Measurements from ENCODE around the gene ZBTB43.

ZBTB43 gene

DNA sequence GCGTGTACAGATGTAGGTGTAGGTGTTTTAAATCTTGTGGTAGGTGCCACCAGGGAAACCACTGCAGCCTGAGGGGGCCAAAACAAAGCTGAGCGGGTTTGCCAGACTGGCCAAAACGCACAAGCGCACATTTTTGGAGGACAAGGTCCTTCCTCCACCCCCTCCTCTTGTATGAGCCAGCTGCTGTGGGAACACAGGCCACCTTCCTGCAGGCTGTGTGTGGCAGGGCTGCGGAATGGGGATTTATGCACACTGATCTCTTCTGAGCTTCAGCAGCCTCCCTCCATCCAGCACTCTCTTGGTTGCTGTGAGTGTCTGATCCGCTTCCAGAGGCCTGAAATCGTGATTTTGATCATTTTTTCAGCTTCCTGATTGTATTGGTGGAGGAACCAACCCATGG, 22.4 kb downstream of the ZBTB43 start:
- DNase-seq (ENCODE audit: low read depth, low spot score), result no peak
- in situ Hi-C loops (cut with HindIII; ENCODE audit: low sequenced_read_pairs), result no loop called here
- H3K4me3 ChIP-seq (ENCODE audit: low read depth, low read length), result no peak overlapping the region
- TF ChIP-seq, protein P1, sequence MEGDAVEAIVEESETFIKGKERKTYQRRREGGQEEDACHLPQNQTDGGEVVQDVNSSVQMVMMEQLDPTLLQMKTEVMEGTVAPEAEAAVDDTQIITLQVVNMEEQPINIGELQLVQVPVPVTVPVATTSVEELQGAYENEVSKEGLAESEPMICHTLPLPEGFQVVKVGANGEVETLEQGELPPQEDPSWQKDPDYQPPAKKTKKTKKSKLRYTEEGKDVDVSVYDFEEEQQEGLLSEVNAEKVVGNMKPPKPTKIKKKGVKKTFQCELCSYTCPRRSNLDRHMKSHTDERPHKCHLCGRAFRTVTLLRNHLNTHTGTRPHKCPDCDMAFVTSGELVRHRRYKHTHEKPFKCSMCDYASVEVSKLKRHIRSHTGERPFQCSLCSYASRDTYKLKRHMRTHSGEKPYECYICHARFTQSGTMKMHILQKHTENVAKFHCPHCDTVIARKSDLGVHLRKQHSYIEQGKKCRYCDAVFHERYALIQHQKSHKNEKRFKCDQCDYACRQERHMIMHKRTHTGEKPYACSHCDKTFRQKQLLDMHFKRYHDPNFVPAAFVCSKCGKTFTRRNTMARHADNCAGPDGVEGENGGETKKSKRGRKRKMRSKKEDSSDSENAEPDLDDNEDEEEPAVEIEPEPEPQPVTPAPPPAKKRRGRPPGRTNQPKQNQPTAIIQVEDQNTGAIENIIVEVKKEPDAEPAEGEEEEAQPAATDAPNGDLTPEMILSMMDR (IDR thresholded peaks at IDR 0.05; ENCODE audit: low read depth, low read length), result no peak

DNA sequence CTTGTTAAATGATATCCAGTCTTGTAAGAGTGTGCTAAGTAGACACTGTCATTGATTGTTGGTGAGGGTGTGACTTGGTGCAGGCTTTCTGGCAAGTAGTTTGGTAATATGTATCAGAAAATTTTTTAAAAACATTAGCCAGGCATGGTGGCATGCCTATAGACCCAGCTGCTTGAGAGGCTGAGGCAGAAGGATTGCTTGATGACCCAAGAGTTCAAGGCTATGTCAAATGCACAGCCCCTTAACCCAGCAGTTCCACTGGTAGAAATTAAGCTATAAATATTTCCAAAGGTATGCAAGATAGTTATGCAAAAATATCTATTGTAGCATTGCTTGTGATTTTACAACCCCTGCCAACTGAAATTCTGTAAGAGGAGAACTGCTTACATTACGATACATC, 24.2 kb downstream of the ZBTB43 start:
- H3K4me3 ChIP-seq (ENCODE audit: low read depth, low read length), result no peak overlapping the region
- no peak for DNase-seq (ENCODE audit: low read depth, low spot score)
- TF ChIP-seq, protein P1 (IDR thresholded peaks at IDR 0.05; ENCODE audit: low read depth, low read length), result no peak
- in situ Hi-C loops (cut with HindIII; ENCODE audit: low sequenced_read_pairs), result no loop called here

DNA sequence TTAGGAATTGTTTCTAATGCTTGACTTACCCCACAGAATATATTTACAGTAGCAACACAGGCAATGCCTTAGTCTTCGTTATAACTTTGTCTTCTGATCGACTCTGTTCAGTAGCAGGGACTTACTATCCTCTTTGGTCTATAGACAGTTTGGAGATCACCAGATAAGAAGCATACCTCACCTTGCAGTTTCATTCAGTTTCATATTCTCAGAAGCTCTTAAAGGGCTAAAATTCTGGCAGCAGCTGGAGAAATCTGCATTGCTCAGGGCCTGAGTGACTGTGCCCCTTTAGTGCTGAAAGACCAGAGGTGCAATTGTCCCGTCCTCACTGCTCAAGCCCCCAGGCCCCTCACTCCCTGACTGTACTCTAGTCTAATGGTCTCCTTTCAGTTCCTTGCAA, 26.0 kb downstream of the ZBTB43 start:
- in situ Hi-C loops (cut with HindIII; ENCODE audit: low sequenced_read_pairs), result no loop called here
- TF ChIP-seq, protein P1 (IDR thresholded peaks at IDR 0.05; ENCODE audit: low read depth, low read length), result no peak
- H3K4me3 ChIP-seq (ENCODE audit: low read depth, low read length), result no peak overlapping the region
- no peak for DNase-seq (ENCODE audit: low read depth, low spot score)

DNA sequence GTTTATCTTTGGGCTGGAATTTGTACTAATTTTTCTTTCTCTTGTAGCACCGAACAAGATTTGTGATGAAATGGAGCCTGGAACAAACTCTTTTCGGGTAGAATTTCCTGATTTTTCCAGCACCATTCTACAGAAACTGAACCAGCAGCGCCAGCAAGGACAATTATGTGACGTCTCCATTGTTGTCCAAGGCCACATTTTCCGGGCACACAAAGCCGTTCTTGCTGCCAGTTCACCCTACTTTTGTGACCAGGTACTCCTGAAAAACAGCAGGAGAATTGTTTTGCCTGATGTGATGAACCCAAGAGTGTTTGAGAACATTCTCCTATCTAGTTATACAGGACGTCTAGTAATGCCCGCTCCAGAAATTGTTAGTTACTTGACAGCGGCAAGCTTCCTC, 27.6 kb downstream of the ZBTB43 start:
- no peak overlapping the region for H3K4me3 ChIP-seq (ENCODE audit: low read depth, low read length)
- in situ Hi-C loops (cut with HindIII; ENCODE audit: low sequenced_read_pairs), result no loop called here
- no peak for DNase-seq (ENCODE audit: low read depth, low spot score)
- TF ChIP-seq, protein P1 (IDR thresholded peaks at IDR 0.05; ENCODE audit: low read depth, low read length), result no peak

DNA sequence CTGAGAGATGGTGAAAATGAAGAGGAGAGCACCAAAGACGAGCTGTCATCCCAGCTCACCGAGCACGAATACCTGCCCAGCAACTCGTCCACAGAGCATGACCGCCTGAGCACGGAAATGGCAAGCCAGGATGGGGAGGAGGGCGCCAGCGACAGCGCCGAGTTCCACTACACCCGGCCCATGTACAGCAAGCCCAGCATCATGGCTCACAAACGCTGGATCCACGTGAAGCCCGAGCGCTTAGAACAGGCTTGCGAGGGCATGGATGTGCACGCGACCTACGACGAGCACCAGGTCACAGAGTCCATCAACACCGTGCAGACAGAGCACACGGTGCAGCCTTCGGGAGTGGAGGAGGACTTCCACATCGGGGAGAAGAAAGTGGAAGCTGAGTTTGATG, 28.2 kb downstream of the ZBTB43 start:
- DNase-seq (ENCODE audit: low read depth, low spot score), result no peak
- TF ChIP-seq, protein P1 (IDR thresholded peaks at IDR 0.05; ENCODE audit: low read depth, low read length), result no peak
- in situ Hi-C loops (cut with HindIII; ENCODE audit: low sequenced_read_pairs), result no loop called here
- H3K4me3 ChIP-seq (ENCODE audit: low read depth, low read length), result no peak overlapping the region

DNA sequence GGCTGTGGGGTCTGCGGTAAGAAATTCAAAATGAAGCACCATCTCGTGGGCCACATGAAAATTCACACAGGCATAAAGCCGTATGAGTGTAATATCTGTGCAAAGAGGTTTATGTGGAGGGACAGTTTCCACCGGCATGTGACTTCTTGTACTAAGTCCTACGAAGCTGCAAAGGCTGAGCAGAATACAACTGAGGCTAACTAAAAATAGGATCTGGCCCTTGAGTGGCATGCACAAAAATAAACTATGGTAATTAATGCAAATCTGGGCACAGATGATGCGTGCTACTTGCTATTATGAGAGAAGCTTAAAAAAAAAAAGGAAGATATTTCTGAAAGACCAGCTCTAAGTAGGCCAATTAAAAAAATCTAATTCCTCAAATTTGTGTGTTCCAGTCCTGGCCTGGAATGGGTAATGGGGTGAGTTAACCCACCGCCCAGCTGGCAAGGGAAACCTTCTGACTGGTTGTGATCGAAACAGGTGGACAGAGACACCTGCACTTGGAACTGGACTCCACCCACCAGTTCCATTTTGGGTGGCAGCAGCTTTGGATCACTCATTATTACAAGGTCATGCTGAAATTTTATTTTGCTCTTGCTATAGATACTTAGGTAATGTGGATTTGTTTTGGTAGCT, 29.0 kb downstream of the ZBTB43 start:
- no peak overlapping the region for H3K4me3 ChIP-seq (ENCODE audit: low read depth, low read length)
- no peak for DNase-seq (ENCODE audit: low read depth, low spot score)
- in situ Hi-C loops (cut with HindIII; ENCODE audit: low sequenced_read_pairs), result no loop called here
- TF ChIP-seq, protein P1 (IDR thresholded peaks at IDR 0.05; ENCODE audit: low read depth, low read length), result no peak
